SK-N-SH treated with all-trans-retinoic acid at 6 μM for 48 hours (cell line): ENCODE data around the gene ARHGAP30.

ENCODE experiments used
- ATAC-seq: fragments of 200-7000 bp; cut with Tn5 transposase; 3 replicates; pipeline ENCODE4 v1.9.1; 2020; ENCODE audit warnings: mild to moderate bottlenecking, moderate library complexity
- ARNTL ChIP-seq: fragments of 450-650 bp; formaldehyde crosslinking; IDR thresholded peaks from 2 replicates; pipeline ENCODE4 v1.5.0; 2020; ENCODE audit warnings: low read depth, mild to moderate bottlenecking, moderate library complexity, borderline replicate concordance
- CSDC2 ChIP-seq: fragments of 250-450 bp; sonication (Bioruptor Pico); IDR thresholded peaks from 2 replicates; pipeline ENCODE4 v1.5.0; 2020; ENCODE audit warnings: mild to moderate bottlenecking, moderate library complexity
- CSRNP3 ChIP-seq: fragments of 250-450 bp; sonication (Bioruptor Pico); IDR thresholded peaks from 2 replicates; pipeline ENCODE4 v1.5.1; 2021; ENCODE audit warnings: mild to moderate bottlenecking, moderate library complexity
- ESRRG ChIP-seq: fragments of 250-450 bp; sonication (Bioruptor Pico); IDR thresholded peaks from 2 replicates; pipeline ENCODE4 v1.6.1; 2021; ENCODE audit warnings: mild to moderate bottlenecking
- ISL1 ChIP-seq: fragments of 250-450 bp; sonication (Bioruptor Pico); IDR thresholded peaks from 2 replicates; pipeline ENCODE4 v2.1.2; 2022; ENCODE audit warnings: mild to moderate bottlenecking, moderate library complexity
- OSR1 ChIP-seq: fragments of 250-450 bp; sonication (Bioruptor Pico); IDR thresholded peaks from 2 replicates; pipeline ENCODE4 v1.8.0; 2022; ENCODE audit warnings: moderate library complexity, mild to moderate bottlenecking, inconsistent platforms
- POU6F1 ChIP-seq: fragments of 250-450 bp; sonication (Bioruptor Pico); IDR thresholded peaks from 2 replicates; pipeline ENCODE4 v1.8.0; 2021; ENCODE audit warnings: low read depth, mild to moderate bottlenecking, moderate library complexity, borderline replicate concordance
- PPARA ChIP-seq: fragments of 250-450 bp; sonication (Bioruptor Pico); IDR thresholded peaks from 2 replicates; pipeline ENCODE4 v1.5.0; 2020; ENCODE audit warnings: mild to moderate bottlenecking, borderline replicate concordance
- RARB ChIP-seq: fragments of 250-450 bp; sonication (Bioruptor Pico); IDR thresholded peaks from 2 replicates; pipeline ENCODE4 v1.8.0; 2021; ENCODE audit warnings: mild to moderate bottlenecking, moderate library complexity
- SNAI2 ChIP-seq: fragments of 250-450 bp; sonication (Bioruptor Pico); IDR thresholded peaks from 2 replicates; pipeline ENCODE4 v1.5.0; 2020; ENCODE audit warnings: mild to moderate bottlenecking, moderate library complexity
- TCF4 ChIP-seq: fragments of 250-450 bp; sonication (Bioruptor Pico); IDR thresholded peaks from 2 replicates; pipeline ENCODE4 v1.8.0; 2021; ENCODE audit warnings: mild to moderate bottlenecking, moderate library complexity, borderline replicate concordance
- TOX ChIP-seq: fragments of 250-450 bp; sonication (Bioruptor Pico); IDR thresholded peaks from 2 replicates; pipeline ENCODE4 v1.8.0; 2021; ENCODE audit warnings: mild to moderate bottlenecking, moderate library complexity, borderline replicate concordance
- ZFP3 ChIP-seq: fragments of 250-450 bp; sonication (Bioruptor Pico); IDR thresholded peaks from 2 replicates; pipeline ENCODE4 v1.5.0; 2020; ENCODE audit warnings: mild to moderate bottlenecking, moderate library complexity
- ZFP30 ChIP-seq: fragments of 450-650 bp; formaldehyde crosslinking; IDR thresholded peaks from 2 replicates; pipeline ENCODE4 v1.5.0; 2022; ENCODE audit warnings: mild to moderate bottlenecking, moderate library complexity
- ZNF565 ChIP-seq: fragments of 450-650 bp; formaldehyde crosslinking; conservative IDR thresholded peaks from 2 replicates; pipeline ENCODE4 v1.5.0; 2020; ENCODE audit warnings: low read depth, mild to moderate bottlenecking, moderate library complexity
- ZNF70 ChIP-seq: fragments of 450-650 bp; formaldehyde crosslinking; IDR thresholded peaks from 2 replicates; pipeline ENCODE4 v1.5.0; 2020; ENCODE audit warnings: mild to moderate bottlenecking, moderate library complexity
- ZNF8 ChIP-seq: fragments of 450-650 bp; formaldehyde crosslinking; IDR thresholded peaks from 2 replicates; pipeline ENCODE4 v1.5.0; 2020; ENCODE audit warnings: mild to moderate bottlenecking, moderate library complexity
- TF ChIP-seq, protein P1 (sequence below): fragments of 250-450 bp; sonication (Bioruptor Pico); IDR thresholded peaks from 2 replicates; pipeline ENCODE4 v1.8.0; 2020; ENCODE audit warnings: mild to moderate bottlenecking, moderate library complexity, borderline replicate concordance
- TF ChIP-seq, protein P2 (sequence below): fragments of 250-450 bp; sonication (Bioruptor Pico); IDR thresholded peaks from 2 replicates; pipeline ENCODE4 v1.5.0; 2020; ENCODE audit warnings: mild to moderate bottlenecking, moderate library complexity

The ARHGAP30 gene

GRCh38 chr1:161000736-161001480 lies 68.8 kb downstream of the ARHGAP30 start:
- ATAC-seq, result peak; percentile 34
- TF ChIP-seq ZFP30 (no peak), ZNF565 (CRISPR knock-in tag) (no peak)
- TF ChIP-seq, protein P1, sequence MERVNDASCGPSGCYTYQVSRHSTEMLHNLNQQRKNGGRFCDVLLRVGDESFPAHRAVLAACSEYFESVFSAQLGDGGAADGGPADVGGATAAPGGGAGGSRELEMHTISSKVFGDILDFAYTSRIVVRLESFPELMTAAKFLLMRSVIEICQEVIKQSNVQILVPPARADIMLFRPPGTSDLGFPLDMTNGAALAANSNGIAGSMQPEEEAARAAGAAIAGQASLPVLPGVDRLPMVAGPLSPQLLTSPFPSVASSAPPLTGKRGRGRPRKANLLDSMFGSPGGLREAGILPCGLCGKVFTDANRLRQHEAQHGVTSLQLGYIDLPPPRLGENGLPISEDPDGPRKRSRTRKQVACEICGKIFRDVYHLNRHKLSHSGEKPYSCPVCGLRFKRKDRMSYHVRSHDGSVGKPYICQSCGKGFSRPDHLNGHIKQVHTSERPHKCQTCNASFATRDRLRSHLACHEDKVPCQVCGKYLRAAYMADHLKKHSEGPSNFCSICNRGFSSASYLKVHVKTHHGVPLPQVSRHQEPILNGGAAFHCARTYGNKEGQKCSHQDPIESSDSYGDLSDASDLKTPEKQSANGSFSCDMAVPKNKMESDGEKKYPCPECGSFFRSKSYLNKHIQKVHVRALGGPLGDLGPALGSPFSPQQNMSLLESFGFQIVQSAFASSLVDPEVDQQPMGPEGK (CRISPR knock-in tag), result no peak

DNA sequence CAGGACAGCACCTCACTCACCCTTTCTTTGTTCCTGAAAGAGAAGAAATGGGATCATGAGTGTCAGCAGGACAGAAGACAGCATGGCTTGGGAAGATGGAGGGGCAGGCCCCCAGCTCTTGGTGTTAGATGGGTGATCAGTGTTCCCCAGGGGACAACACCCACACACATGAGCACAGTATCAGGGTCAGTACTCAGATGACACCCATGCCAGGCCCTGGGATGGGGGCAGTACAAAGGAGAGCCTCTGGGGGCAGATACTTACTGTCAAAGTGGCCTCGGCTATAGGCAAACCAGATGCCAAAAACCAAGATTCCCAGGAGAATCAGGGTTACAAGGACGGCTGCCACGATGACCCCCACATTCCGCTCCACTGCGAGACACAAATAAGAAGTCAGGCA lies 70.3 kb downstream of the ARHGAP30 start:
- no peak for ATAC-seq
- no peak for TF ChIP-seq POU6F1
- TF ChIP-seq SNAI2 (CRISPR knock-in tag), result no peak
- TF ChIP-seq ISL1 (CRISPR knock-in tag), result no peak
- no peak for TF ChIP-seq ZNF70 (CRISPR knock-in tag)

GRCh38 chr1:160997323-160998038 lies 72.2 kb downstream of the ARHGAP30 start:
- no peak for TF ChIP-seq TCF4 (CRISPR knock-in tag)
- TF ChIP-seq ZFP3 (CRISPR knock-in tag), result no peak
- TF ChIP-seq CSDC2 (CRISPR knock-in tag), result no peak
- TF ChIP-seq CSRNP3 (CRISPR knock-in tag), result no peak
- TF ChIP-seq PPARA (CRISPR knock-in tag), result no peak
- TF ChIP-seq SNAI2 (CRISPR knock-in tag), result no peak
- TF ChIP-seq ISL1 (CRISPR knock-in tag), result no peak
- no peak for TF ChIP-seq ESRRG (CRISPR knock-in tag)
- no peak for TF ChIP-seq ZFP30
- no peak for TF ChIP-seq ZNF8 (CRISPR knock-in tag)
- TF ChIP-seq ARNTL (CRISPR knock-in tag), result no peak
- TF ChIP-seq, protein P2, sequence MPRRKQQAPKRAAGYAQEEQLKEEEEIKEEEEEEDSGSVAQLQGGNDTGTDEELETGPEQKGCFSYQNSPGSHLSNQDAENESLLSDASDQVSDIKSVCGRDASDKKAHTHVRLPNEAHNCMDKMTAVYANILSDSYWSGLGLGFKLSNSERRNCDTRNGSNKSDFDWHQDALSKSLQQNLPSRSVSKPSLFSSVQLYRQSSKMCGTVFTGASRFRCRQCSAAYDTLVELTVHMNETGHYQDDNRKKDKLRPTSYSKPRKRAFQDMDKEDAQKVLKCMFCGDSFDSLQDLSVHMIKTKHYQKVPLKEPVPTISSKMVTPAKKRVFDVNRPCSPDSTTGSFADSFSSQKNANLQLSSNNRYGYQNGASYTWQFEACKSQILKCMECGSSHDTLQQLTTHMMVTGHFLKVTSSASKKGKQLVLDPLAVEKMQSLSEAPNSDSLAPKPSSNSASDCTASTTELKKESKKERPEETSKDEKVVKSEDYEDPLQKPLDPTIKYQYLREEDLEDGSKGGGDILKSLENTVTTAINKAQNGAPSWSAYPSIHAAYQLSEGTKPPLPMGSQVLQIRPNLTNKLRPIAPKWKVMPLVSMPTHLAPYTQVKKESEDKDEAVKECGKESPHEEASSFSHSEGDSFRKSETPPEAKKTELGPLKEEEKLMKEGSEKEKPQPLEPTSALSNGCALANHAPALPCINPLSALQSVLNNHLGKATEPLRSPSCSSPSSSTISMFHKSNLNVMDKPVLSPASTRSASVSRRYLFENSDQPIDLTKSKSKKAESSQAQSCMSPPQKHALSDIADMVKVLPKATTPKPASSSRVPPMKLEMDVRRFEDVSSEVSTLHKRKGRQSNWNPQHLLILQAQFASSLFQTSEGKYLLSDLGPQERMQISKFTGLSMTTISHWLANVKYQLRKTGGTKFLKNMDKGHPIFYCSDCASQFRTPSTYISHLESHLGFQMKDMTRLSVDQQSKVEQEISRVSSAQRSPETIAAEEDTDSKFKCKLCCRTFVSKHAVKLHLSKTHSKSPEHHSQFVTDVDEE (CRISPR knock-in tag), result no peak
- no peak for TF ChIP-seq TOX (CRISPR knock-in tag)
- TF ChIP-seq OSR1 (CRISPR knock-in tag), result no peak
- no peak for TF ChIP-seq ZNF70 (CRISPR knock-in tag)
- TF ChIP-seq RARB (CRISPR knock-in tag), result no peak
- peak; percentile 75 for ATAC-seq
